ENCODE results near the gene OTUD3.

DNA sequence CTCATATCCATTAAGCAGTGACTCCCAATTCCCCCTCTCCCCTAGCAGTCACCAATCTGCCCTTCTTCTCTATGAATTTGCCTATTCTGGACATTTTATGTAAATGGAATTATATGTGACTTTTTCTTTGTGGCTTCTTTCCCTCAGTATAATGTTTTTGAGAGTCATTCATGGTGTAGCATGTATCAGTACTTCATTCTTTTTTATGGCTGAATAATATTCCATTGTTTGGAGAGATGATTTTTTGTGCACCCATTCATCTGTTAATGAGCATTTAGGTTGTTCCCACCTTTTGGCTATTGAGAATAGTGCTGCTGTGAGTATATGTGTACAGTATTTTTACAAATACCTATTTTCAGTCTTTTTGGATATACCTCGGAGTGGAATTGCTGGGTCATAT is 19.5 kb downstream of the OTUD3 start:
- TF ChIP-seq, protein P1, sequence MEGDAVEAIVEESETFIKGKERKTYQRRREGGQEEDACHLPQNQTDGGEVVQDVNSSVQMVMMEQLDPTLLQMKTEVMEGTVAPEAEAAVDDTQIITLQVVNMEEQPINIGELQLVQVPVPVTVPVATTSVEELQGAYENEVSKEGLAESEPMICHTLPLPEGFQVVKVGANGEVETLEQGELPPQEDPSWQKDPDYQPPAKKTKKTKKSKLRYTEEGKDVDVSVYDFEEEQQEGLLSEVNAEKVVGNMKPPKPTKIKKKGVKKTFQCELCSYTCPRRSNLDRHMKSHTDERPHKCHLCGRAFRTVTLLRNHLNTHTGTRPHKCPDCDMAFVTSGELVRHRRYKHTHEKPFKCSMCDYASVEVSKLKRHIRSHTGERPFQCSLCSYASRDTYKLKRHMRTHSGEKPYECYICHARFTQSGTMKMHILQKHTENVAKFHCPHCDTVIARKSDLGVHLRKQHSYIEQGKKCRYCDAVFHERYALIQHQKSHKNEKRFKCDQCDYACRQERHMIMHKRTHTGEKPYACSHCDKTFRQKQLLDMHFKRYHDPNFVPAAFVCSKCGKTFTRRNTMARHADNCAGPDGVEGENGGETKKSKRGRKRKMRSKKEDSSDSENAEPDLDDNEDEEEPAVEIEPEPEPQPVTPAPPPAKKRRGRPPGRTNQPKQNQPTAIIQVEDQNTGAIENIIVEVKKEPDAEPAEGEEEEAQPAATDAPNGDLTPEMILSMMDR (IDR thresholded peaks at IDR 0.05): no peak
- TF ChIP-seq POLR2A (IDR thresholded peaks at IDR 0.05): no peak
